HG02623 (cell line): ENCODE results near the gene AMN1.
"Not testable (repeated sequence)": the region's sequence is repeated elsewhere in the genome, so short reads cannot be mapped to it uniquely, and the experiment has no call there.

Experiments used
- ATAC-seq: cut with Tn5 transposase; IDR thresholded peaks from one replicate; pipeline ENCODE4 v1.9.1; 2021; ENCODE audit warnings: moderate library complexity; ENCODE audit not compliant: unreplicated experiment

Gene AMN1

DNA sequence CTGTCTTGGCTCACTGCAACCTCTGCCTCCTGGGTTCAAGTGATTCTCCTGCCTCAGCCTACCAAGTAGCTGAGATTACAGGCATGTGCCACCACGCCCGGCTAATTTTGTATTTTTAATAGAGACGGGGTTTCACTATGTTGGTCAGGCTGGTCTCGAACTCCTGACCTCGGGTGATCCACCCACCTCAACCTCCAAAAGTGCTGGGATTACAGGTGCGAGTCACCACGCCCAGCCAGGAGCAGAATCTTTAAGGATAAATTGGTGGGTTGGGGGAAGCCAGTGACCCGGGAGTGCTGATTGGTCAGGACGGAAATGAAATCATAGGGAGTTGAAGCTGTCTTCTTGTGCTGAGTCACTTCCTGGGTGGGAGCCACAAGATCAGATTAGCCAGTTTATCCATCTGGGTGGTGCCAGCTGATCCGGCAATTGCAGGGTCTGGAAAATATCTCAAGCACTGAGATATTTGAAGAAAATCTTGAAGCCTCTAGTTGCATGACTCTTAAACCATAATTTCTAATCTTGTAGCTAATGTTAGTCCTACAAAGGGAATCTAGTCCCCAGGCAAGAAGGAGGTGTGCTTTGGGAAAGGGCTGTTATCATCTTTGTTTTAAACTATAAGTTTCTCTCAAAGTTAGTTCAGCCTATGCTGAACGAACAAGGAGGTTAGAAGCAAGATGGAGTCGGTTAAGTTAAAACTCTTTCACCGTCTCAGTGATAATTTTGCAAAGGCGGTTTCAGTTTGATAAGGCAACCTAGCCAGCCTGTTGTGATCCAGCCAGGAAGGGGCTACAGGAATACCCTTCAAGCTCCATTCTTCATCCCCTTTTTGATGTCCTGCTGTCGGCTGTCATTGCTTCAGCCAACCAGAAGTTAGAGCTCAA is 5.0 kb upstream of the AMN1 start:
- ATAC-seq, result not testable (repeated sequence)

DNA sequence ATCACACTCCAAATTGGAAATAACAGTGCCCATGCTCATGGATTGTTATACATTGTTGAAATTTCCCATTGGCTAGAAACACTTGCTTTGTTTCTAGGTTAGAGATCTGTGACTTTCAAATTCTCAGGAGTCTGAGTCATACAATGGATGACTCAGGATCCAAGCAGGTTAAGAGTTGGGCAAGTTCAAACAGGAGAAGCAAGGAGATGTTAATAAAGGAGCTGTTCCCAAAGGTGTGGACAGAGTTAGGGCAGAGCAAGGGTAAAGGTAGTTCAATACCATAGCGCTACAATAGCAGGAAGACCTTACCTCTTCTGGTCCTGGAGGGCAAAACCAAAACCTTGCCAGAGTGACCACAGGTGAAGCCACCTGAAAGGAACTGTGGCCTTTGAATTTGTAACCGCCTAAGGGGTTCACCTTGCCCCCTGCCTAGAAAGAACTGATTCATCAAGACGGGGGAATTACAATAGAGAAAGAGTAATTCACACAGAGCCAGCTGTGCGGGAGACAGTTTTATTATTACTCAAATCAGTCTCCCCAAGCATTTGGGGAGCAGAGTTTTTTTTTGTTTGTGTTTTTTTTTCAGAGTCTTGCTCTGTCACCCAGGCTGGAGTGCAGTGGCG is 4.2 kb upstream of the AMN1 start:
- no peak for ATAC-seq

DNA sequence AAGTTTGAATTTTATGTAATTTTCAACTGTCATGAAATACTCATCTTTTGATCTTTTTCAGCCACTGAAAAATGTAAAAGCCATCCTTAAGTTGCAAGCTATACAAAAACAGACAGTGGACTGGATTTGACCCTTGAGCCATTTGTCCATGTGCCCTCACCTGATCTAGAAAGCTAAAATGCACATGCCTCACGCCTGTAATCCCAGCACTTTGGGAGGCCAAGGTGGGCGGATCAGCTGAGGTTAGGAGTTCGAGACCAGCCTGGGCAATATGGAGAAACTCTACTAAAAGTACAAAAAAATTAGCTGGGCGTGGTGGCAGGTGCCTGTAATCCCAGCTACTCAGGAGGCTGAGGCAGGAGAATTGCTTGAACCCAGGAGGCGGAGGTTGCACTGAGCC is 2.4 kb upstream of the AMN1 start:
- not testable (repeated sequence) for ATAC-seq

DNA sequence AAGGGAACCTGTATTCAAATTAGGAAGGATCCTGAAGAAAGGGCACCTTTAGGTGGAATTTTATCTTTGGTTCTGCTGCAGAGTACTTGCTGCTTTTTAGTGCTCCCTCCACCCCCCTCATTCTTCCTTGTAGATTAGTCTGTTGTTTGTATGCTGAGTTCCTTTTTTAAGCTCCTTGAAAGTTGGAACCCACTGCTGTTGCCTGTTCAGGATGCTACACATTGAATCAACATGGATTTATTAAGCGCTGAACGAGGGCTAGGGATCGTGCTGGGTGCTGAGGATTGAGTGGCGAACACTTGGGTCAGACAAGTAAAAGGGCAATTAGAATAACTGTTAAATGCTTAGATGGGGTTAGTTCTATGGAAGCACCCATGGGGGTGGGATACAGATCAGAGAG is 884 bp upstream of the AMN1 start:
- ATAC-seq, result no peak

DNA sequence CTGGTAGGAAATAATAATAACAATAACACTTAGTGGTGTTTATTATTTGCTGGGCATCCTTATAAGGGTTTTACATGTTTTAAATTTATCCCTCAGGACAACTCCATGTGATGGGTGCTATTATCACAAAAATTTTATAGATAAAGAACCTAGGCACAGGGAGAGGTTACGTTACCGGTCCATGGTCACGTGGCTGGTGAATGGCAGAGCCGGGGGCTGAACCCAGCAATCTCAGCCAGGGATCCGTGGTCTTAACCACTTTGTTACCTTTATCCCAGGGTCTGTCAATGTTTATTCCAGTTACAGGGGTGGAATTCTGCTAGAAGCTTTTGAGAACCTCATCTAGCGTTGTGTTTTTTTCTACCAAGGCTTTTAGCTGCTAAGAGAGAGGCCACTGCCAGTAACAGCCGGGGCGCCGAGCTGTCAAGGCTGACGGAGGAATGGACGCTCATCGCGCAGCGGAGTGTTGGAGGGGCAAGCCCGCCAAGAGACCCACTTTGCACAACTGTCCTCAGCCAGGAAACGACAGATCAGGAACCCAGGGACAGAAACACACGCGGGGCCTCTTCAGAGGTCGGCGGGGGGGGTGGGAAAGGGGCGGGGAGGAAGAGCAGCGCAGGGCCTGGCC is 418 bp downstream of the AMN1 start:
- no peak for ATAC-seq

DNA sequence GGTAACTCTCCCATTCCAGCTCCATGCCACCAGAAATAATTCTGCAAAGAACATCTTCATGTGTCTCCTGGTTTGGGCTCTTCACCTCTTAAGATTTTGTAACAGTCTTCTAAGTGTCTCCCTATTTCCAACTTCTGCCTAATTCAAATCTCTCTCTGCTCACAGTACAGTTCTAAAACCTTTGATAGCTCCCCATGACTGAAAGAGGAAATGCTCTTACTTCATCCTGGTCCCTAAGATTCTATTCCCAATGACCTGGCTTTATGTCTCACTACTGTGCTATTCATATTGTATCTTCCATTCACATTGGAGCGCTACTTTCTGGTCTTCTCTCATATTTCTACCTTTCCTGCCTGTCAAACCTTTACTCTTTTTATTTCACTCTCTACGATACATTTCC is 1.6 kb downstream of the AMN1 start:
- ATAC-seq, result no peak

DNA sequence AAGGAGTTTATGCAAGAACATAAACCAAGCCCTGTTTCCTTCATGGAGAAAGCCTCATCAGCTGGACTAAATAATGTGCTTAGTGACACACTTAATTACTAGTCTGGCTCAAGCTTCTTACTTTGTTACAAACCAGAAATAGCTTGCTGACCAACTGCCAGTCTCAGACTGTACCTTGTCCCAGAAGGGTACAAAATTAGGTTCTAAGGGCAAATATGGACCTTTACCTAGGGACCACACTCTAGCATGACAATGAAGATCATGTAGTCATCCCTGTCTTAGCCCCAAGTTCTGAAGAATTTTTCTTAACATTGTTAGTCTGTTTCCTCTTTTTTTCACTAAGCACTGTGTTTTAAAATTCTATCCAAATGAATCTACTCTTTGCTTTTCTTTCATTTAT is 2.2 kb downstream of the AMN1 start:
- no peak for ATAC-seq

DNA sequence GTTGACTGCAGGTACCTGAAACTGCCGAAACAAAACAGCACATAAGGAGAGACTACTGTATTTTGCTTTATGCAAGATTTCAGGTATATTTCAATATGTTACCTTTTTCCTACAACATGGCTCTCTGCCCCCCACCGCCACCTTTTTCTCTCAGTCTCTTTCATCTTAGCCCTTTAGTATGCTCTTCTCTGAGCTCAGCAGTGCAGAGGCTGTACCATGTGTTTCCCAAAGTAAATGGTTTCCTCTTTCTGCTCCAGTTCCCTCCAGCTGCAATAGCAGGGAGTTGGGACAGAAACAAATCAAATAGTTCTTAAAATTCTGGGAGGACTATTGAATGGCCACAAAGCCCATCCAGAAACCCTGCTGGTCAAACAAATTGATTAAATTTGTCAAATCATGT is 4.3 kb downstream of the AMN1 start:
- no peak for ATAC-seq

DNA sequence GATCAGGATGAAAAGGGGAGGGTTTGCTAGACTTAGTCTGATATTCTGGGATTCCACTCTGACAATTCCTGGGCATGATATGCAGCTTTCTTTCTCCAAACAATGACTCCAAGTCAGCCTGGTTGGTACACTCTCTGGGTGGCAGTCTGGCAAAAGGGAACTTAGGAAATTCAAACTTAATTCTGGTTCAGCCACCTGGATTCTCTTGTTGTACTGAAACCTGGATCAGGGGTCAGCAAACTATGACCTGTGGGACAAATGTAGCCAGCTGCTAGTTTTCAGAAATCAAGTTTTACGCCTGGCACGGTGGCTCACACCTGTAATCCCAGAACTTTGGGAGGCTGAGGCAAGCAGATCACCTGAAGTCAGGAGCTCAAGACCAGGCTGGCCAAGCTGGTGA is 6.2 kb downstream of the AMN1 start:
- no peak for ATAC-seq

DNA sequence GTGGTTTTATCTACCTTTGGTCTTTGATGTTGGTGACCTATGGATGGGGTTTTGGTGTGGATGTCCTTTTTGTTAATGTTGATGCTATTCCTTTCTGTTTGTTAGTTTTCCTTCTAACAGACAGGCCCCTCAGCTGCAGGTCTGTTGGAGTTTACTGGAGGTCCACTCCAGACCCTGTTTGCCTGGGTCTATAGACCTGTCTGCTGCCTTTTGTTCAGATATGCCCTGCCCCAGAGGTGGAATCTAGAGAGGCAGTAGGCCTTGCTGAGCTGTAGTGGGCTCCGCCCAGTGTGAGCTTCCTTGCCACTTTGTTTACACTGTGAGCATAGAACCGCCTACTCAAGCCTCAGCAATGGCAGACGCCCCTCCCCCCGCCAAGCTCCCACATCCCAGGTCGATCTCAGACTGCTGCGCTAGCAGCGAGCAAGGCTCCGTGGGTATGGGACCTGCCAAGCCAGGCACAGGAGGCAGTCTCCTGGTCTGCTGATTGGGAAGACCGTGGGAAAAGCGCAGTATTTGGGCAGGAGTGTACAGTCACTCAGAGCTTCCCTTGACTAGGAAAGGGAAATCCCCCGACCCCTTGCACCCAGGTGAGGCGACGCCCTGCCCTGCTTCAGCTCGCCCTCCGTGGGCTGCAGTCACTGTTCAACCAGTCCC is 10.2 kb downstream of the AMN1 start:
- ATAC-seq, result not testable (repeated sequence)

DNA sequence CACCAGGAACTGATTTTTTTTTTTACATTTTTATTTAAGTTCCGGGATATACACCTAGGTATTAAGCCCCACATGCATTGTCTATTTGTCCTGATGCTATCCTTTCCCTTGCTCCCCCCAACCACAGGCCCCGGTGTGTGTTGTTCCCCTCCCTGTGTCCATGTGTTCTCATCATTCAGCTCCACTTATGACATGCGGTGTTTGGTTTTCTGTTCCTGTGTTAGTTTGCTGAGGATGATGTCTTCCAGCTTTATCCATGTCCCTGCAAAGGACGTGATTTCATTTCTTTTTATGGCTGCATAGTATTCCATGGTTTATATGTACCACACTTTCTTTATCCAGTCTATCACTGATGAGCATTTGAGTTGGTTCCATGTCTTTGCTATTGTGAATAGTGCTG is 11.8 kb downstream of the AMN1 start:
- ATAC-seq, result not testable (repeated sequence)

DNA sequence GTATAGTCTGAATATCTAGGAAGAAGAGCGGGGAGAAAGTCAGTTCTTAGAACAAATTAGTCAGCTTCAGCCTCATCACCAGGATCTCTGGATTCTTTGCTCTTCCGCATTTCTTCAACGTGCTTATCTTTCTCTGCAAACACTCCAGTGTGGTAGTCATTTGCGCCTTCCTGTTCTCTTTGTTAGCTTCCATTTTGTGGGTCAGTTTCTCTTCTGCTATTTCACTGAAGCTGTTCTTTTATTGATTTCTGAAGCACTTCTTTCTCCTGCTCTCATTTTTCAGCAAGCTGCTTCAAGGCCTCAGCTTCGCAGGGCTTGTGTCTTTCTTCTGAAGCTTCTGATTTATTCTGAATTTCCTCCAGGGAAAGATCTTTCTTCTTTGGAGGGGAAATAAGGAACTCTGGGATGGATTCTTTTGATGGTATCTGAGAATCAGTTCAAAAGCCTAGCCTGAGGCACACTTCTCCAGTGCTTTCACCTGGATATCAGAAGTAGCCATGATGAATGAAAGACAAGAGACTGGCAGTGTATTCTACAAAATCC is 13.5 kb downstream of the AMN1 start:
- no peak for ATAC-seq

DNA sequence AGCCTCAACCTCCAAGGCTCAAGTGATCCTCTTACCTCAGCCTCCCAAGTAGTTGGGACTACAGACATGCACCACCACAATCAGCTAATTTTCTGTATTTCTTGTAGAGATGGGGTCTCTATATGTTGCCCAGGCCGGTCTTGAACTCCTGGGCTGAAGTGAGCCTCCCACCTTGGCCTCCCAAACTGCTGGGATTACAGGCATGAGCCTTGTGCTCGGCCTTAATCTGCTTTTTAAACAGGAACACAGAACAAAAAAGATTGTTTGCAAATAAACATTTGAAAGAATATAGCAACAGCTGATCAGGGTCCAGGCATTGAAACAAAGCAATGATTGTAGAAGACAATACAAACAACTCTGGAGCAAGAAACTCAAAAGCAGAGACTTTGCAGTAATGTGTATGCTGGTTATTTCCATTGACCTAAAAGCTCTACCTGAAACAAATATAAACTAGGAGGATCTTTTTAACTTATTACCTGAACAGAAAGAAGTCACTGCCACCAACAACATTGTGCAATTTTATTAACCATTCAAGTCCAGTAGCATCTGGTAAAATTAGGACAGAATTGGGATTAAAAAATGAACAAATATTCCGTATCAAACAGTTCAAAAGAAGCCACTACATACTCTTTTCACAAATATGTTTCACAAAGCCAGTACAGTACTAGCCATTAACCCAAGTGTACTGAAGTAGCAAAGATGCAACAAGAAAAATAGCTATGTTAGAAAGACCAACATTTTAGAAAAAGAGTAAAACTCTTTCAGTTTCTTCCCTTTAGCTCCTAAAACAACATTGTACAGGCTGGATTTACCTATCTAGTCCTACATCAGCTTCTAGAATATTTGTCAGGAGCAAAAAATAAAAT is 14.2 kb downstream of the AMN1 start:
- ATAC-seq, result no peak

DNA sequence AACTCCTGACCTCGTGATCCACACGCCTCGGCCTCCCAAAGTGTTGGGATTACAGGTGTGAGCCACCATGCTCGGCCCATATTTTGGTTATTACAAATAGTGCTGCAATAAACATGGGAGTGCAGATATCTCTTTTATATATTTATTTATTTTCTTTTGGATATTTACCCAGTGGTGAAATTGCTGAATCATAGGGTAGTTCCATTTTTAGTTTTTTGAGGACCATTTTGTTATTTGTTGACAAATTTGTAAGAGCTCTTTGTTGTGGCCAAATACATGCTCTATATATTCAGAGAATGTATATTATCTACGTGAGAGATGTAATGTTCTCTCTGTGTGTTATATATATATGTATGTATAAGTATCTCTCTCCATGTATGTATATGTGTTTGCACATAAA is 15.9 kb downstream of the AMN1 start:
- ATAC-seq, result no peak

DNA sequence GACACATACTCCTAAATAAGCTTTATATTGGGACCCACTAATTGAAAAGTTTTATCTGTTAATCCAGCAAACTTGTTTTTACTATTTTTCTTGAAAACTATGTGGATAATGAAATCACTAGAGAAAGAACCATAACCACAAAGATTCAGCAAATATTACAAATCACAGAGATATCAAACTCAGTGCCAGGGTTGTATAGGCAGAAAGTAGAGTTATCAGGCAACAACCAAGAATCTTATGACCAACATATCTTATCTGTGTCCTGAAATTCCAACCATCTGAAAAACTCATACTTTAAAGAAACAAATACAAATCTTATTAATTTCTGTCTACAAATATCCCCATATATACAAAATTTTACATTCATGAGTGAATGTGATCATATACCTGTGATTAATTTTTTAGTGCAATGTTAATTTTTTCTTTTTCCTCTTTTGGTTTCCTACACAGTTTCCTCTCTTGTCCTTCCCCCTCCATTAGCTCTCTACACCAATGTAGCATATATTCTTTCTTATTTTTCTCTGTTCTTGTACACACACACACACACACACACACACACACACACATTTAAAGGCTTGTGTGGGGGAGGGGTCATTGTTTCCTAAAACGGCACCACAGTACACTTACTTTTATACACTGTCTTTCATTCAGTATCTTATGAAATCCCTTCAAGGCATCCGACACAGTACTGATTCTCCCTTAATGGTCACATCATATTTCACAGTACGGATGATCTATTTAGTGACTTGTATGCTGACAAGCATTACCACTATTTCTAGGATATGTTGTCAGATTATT is 18.6 kb downstream of the AMN1 start:
- ATAC-seq, result no peak

DNA sequence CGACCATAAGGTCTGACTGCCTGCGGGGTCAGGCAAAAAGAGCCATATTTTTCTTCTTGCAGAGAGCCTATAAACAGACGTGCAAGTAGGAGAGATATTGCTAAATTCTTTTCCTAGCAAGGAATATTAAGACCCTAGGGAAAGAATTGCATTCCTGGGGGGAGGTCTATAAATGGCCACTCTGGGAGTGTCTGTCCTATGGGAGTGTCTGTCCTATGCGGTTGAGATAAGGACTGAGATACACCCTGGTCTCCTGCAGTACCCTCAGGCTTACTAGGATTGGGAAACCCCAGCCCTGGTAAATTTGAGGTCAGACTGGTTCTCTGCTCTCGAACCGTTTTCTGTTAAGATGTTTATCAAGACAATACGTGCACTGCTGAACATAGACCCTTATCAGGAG is 20.7 kb downstream of the AMN1 start:
- ATAC-seq, result not testable (repeated sequence)

DNA sequence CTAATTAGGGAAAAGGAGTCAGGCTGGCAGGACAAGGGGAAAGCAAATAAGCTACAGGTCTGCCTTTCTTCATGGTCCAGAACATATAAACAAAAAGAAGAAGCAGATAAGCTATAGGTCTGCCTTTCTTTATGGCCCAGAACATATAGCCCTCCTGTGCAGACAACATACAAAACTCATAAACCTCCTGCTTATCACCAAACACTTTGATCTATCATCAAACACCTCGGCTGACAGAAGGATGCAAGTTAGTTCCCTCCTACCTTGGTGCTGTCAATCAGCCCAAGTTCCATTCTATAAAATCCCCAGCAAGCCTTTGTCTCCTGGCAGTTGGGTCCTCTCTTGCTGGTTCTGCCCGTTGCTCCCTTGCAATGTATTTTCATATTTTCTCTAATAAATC is 23.2 kb downstream of the AMN1 start:
- ATAC-seq, result no peak

DNA sequence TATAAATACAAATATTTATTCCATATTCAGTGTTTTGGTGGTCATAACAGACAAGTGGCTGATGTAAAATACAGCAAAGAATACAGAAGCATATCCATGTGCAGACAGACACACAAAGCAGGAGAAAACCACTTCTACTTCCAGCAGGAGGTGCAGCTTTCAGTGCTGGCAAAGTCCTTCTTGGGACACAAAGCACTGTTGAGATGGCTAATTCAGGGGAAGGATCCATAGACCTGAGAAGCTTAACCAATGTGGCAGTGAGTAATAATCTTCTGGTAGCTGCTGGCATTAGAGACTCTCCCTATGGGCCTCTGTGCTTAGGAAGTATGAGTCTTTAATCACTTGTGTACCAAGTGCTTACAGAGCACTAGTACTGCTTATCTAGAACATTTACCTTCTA is 26.8 kb downstream of the AMN1 start:
- ATAC-seq, result no peak

DNA sequence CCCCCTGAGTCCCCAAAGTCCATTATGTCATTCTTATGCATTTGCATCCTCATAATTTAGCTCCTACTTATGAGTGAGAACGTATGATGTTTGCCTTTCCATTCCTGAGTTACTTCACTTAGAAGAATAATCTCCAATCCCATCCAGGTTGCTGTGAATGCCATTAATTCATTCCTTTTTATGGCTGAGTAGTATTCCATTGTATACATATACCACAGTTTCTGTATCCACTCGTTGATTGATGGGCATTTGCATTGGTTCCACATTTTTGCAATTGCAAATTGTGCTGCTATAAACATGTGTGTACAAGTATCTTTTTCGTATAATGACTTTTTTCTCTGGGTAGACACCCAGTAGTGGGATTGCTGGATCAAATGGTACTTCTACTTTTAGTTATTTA is 38.9 kb downstream of the AMN1 start:
- ATAC-seq, result not testable (repeated sequence)
